Limb (tissue), 2 donors: ENCODE results near the gene FAM187B.

Source experiments
- DNase-seq, 2 donors: peaks; one replicate each; pipeline ENCODE4 v3.0.0-alpha.2; 2016; ENCODE audit errors: extremely low spot score in 2 of 2

Gene FAM187B

GRCh38 chr19:35228177-35228930, at the start of gene FAM187B:
TSS of gene FAM187B (minus strand) at chr19:35228739. CDS start at chr19:35228680, 59 bp downstream.
- no peak for DNase-seq

DNA sequence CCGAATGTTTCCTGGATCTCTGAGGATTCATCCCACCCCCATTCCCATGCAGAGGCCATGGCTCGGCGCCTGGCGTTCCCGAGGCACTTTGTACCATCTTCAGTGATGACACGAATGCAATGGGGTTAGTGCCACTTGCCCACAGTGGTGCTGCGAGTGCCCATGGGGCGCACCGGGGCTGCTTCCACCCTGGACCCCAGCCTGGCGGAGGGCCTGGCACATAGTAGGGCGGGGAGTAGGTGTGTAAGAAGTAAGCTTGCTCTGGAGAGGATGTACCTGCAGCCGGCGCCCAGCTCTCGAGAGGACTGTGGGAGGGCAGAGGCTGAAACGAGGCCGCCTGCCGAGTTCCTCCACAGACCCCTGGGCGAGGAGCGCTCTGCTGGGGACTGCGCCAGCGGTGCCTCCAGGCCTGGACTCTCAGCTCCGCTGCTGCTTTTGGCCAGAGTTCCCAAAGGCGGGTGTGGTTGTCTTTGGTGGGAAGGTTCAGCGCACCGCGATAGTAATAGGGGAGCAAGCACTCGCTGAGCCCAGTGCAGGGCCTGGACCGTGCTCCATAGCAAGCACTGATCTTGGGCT, 48.3 kb upstream of the FAM187B start:
- no peak for DNase-seq

DNA sequence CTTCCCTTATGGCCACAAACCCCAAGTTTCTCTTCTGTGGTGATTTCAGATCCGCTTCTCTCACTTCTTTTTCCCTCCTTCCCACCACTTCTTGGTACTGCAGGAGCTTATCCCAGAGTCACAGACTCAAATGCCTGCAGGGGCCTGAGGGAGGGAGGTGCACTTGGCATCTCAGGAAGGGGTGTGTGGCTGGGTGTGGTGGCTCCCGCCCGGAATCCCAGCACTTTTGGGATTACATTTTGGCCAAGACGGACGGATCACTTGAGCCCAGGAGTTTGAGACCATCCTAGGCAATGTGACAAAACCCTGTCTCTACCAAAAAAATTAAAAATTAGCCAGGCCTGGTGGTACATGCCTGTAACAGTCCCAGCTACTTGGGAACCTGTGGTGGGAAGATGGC, 45.8 kb upstream of the FAM187B start:
- no peak for DNase-seq

DNA sequence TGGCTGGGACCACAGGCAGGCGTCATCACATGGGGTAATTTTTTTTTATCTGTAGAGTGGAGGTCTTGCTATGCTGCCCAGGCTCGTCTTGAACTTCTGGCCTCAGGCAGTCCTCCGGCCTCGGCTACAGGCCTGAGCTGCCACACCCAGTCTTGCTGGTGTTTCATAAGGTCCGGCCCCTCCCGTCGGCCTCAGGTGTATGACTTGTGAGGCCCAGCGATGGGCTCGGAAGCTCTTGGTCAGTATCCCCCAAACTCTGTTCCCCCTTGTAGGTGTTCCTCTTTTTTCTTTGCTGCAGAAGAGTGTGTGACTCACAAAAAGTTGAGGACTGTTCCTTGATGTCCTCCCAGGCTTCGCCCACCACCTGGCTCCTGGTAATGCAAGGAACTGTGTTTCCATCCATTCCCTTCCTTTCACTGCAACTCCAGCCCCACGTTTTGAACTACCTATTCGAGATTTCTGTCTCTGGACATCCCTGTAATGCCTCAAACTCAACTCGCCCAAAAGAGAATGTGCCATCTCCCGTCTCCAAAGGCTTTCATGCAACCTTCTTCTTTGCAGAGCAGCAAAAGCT, 45.2 kb upstream of the FAM187B start:
- no peak for DNase-seq

DNA sequence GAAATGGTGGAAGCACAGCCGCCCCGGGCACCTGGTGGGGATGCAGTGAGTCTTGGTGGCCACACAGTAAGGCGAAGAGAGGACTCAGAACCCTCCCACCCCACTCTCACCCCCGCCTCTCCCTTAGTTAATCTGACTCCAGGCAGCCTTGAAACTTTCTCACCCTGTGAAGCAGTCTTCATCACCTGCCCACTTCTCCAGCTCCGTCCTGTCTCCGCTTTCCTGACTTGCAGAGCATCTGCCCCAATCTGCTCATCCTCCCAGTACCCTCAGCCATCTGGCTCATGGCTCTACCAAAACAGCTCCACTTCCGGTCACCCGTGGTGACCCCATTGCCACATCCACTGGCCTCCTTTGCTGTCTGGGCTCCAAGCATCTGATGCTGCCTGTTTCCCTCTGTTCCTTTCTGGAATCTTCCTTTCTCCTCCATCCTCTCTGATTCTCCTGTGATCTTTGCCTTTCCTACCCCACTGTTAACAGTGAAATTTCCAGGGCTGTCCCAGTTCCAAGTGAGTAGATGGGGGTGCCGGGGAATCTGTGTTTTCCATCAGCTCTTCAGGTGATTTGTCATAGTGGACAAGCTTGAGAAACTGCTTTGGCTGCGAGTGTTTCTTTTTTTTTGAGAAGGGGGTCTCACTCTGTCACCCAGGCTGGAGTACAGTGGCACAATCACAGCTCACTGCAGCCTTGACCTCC, 44.6 kb upstream of the FAM187B start:
- DNase-seq, result no peak

- no peak for DNase-seq
Observed at GRCh38 chr19:35272122-35272719, 43.7 kb upstream of the FAM187B start.

DNA sequence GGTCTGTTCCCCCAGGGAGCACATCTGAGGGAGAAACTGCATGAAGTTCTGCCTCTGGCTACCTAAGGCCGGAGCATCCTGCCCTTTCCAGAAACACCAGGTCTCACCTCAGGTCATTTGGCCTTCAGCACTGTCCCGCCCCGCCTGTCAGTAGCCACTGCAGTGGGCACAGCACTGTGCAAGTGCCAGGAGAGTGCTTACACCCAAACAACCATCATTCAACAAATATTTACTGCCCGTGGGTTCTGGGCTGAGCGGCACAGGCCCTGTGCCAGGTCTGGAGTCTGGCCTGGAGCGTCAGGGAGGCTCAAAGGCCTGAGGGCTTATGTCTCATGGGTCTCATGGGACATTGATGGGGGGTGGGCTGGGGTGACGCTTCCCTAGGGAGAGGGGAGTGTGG, 43.0 kb upstream of the FAM187B start:
- DNase-seq, result no peak

DNA sequence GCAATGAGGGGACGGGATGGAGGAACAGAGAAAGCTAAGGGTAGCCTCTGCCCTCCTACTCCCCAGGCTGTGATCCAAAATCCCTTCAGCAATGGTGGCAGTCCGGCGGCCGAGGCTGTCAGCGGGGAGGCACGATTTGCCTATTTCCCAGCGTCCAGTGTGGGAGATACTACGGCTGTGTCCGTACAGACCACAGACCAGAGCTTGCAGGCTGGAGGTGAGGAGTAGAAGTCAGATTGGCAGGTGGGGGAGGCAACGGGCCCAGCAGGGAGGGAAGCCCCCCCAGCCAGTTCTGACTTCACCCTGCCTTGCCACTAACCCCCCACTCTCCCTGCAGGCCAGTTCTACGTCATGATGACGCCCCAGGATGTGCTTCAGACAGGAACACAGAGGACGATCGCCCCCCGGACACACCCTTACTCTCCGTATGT, 41.9 kb upstream of the FAM187B start:
- DNase-seq, result no peak

- peak; percentile 84 to 92 for DNase-seq
Observed at GRCh38 chr19:35269438-35270117, 41.0 kb upstream of the FAM187B start.

GRCh38 chr19:35268536-35269437, 40.2 kb upstream of the FAM187B start, which contains the start of gene USF2:
TSS of gene USF2 (plus strand) at chr19:35268962. CDS start at chr19:35269102, 140 bp downstream.
- peak; percentile 44 to 81 for DNase-seq

- peak; percentile 72 to 88 for DNase-seq
Observed at GRCh38 chr19:35267818-35268535, 39.4 kb upstream of the FAM187B start.

- peak in 1 of 2 donors; percentile 74 for DNase-seq
Observed at GRCh38 chr19:35267353-35267817, 38.8 kb upstream of the FAM187B start.

- peak in 1 of 2 donors; percentile 61 for DNase-seq
Observed at GRCh38 chr19:35266520-35267352, 38.2 kb upstream of the FAM187B start.

GRCh38 chr19:35265900-35266519, 37.5 kb upstream of the FAM187B start:
- DNase-seq, result no peak

- DNase-seq, result peak in 1 of 2 donors; percentile 31
Observed at GRCh38 chr19:35265126-35265899, 36.8 kb upstream of the FAM187B start.

DNA sequence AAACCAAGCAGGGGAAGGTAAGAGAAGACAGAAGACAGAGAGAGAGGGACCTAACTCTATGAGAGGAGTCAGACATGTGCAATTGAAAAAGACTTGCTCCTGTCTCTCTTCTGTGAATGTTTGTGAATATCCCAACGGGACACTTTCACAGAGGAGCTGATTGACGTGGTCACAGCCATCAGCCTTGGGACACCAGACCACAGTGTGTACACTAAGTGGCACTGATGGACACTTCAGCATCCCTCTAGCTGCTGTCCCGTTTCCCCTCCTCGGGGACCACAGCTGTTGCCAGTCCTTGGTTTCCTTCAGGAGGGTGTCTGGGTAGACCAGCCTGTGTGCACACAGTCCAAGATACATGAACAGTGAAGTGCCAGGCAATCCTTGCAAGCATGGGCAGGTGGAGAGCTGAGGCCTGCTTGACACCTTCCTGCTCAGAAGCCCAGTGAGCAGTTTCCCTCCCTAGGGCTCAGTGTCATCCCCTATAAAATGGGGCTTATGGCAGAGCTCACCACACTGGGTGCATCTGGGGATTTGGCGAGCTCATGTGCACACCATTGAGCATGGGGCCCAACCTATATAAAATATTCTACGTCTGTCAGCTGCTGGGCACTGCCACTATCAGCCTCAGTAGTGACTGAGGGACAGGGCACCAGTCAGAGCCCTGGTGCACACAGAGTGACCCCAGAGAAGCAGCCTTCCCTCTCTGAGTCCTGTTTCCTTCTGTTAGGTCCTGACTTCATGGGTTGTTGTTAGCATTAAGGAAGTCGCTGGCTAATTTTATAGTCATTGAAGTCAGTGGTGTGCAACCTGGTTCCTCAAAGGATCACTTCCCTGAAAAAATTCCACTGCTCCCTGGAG, 36.0 kb upstream of the FAM187B start:
- peak in 1 of 2 donors; percentile 24 for DNase-seq
